GM18868 (cell line): ENCODE data around the gene SLC2A11.
"Not testable (repeated sequence)": the region's sequence is repeated elsewhere in the genome, so short reads cannot be mapped to it uniquely, and the experiment has no call there.

Experiments
- ATAC-seq: cut with Tn5 transposase; IDR thresholded peaks from one replicate; pipeline ENCODE4 v1.9.1; 2021; ENCODE audit warnings: mild to moderate bottlenecking, moderate library complexity; ENCODE audit not compliant: unreplicated experiment

Gene SLC2A11

GRCh38 chr22:23904573-23905254, 47.0 kb downstream of the SLC2A11 start:
- no peak for ATAC-seq

GRCh38 chr22:23906641-23907040, 49.0 kb downstream of the SLC2A11 start:
- no peak for ATAC-seq

- ATAC-seq = not testable (repeated sequence)
Observed at GRCh38 chr22:23907423-23907822, 49.7 kb downstream of the SLC2A11 start.

- ATAC-seq = no peak
Observed at GRCh38 chr22:23908587-23909205, 51.0 kb downstream of the SLC2A11 start.

GRCh38 chr22:23909296-23909898, 51.7 kb downstream of the SLC2A11 start:
- ATAC-seq = no peak

GRCh38 chr22:23910496-23911190, 53.0 kb downstream of the SLC2A11 start:
- no peak for ATAC-seq

- no peak for ATAC-seq
Observed at GRCh38 chr22:23911318-23911980, 53.8 kb downstream of the SLC2A11 start.

GRCh38 chr22:23912293-23912903, 54.7 kb downstream of the SLC2A11 start:
- no peak for ATAC-seq

- ATAC-seq = no peak
Observed at GRCh38 chr22:23913306-23913660, 55.6 kb downstream of the SLC2A11 start.

GRCh38 chr22:23913661-23914353, 56.1 kb downstream of the SLC2A11 start:
- peak; percentile 94 for ATAC-seq

- ATAC-seq = no peak
Observed at GRCh38 chr22:23915290-23915689, 57.6 kb downstream of the SLC2A11 start.

- not testable (repeated sequence) for ATAC-seq
Observed at GRCh38 chr22:23920267-23920611, 62.6 kb downstream of the SLC2A11 start.

- not testable (repeated sequence) for ATAC-seq
Observed at GRCh38 chr22:23921586-23922201, 64.0 kb downstream of the SLC2A11 start.

- ATAC-seq = no peak
Observed at GRCh38 chr22:23922921-23923320, 65.2 kb downstream of the SLC2A11 start.

- ATAC-seq = no peak
Observed at GRCh38 chr22:23925020-23925606, 67.4 kb downstream of the SLC2A11 start.

GRCh38 chr22:23926561-23926960, 68.9 kb downstream of the SLC2A11 start:
- ATAC-seq = no peak
